SK-N-SH (cell line): ENCODE results near the gene EIF2B4. TPM values are rescaled to one million over a fixed set of nuclear protein-coding genes. Genes with fewer than 3 reads are reported as not detected.

Experiments
- CTCF ChIA-PET: fragments of 300-600, 350-600 bp; formaldehyde crosslinking; extraction: SDS; loops from one replicate; lab custom pipeline; 2021; lab: Yijun Ruan, JAX
- POLR2A ChIA-PET: fragments of 350-600 bp; sonication (Branson Sonifier 250); formaldehyde crosslinking; extraction: SDS; loops from one replicate; lab custom pipeline; 2020; ENCODE audit warnings: antibody characterized with exemption, inconsistent platforms; lab: Yijun Ruan, JAX
- DNase-seq: peaks from one replicate; pipeline ENCODE4 v3.0.0; 2012
- H2AFZ ChIP-seq: fragments of 200-600 bp; sonication (generic); 2 replicates; pipeline ENCODE4 v1.8.1; 2016; ENCODE audit warnings: antibody characterized with exemption, mild to moderate bottlenecking, low read depth
- H3F3A ChIP-seq: fragments of 200-600 bp; sonication (generic); replicated peaks from 2 replicates; pipeline ENCODE3; 2016; ENCODE audit warnings: antibody characterized with exemption, mild to moderate bottlenecking; ENCODE audit not compliant: insufficient read depth
- H3K27ac ChIP-seq, 2 experiments: fragments of 200-500 bp in 1 of 2; fragments of 200-600 bp in 1 of 2; sonication (Bioruptor generic) in 1 of 2; sonication (generic), shearing (Covaris generic) in 1 of 2; 2 replicates each; pipeline versions ENCODE4 v1.5.1 to v1.6.1; 2014 to 2016; ENCODE audit warnings: low read depth in 2 of 2, inconsistent platforms in 1 of 2, low read length in 1 of 2, mild to moderate bottlenecking in 1 of 2, mixed read lengths in 1 of 2
- H3K27me3 ChIP-seq: fragments of 200-600 bp; sonication (generic), shearing (Covaris generic); 2 replicates; pipeline ENCODE4 v1.6.1; 2016; ENCODE audit warnings: mixed run types; ENCODE audit not compliant: insufficient read depth
- H3K36me3 ChIP-seq, 2 experiments: fragments of 200-500 bp in 1 of 2; fragments of 200-600 bp in 1 of 2; sonication (Bioruptor generic) in 1 of 2; sonication (generic) in 1 of 2; replicated peaks in 1 of 2; 2 replicates each; pipeline versions ENCODE3 to v1.5.1; 2014 to 2016; ENCODE audit warnings: low read length in 1 of 2, mild to moderate bottlenecking in 1 of 2; ENCODE audit not compliant: insufficient read depth in 2 of 2, control insufficient read depth in 1 of 2
- H3K4me1 ChIP-seq, 2 experiments: fragments of 200-500 bp in 1 of 2; fragments of 200-600 bp in 1 of 2; sonication (Bioruptor generic) in 1 of 2; sonication (generic), shearing (Covaris generic) in 1 of 2; 2 replicates each; pipeline versions ENCODE4 v1.5.1 to v1.6.1; 2014 to 2016; ENCODE audit warnings: low read depth in 1 of 2, low read length in 1 of 2, mixed run types in 1 of 2; ENCODE audit not compliant: insufficient read depth in 2 of 2, control insufficient read depth in 1 of 2
- H3K4me2 ChIP-seq: fragments of 200-600 bp; sonication (generic), shearing (Covaris generic); 2 replicates; pipeline ENCODE4 v1.6.1; 2017; ENCODE audit warnings: mixed run types
- H3K4me3 ChIP-seq, 2 experiments: fragments of 200-500 bp in 1 of 2; fragments of 200-600 bp in 1 of 2; sonication (Bioruptor generic) in 1 of 2; sonication (generic), shearing (Covaris generic) in 1 of 2; 2 replicates each; pipeline versions ENCODE4 v1.5.1 to v1.8.1; 2014 to 2016; ENCODE audit warnings: low read depth in 2 of 2, inconsistent platforms in 1 of 2, low read length in 1 of 2, mild to moderate bottlenecking in 1 of 2, mixed read lengths in 1 of 2, moderate library complexity in 1 of 2
- H3K79me2 ChIP-seq: fragments of 200-600 bp; sonication (generic); 2 replicates; pipeline ENCODE4 v1.8.1; 2017; ENCODE audit warnings: mild to moderate bottlenecking; ENCODE audit not compliant: insufficient read depth
- H3K9ac ChIP-seq: fragments of 200-600 bp; sonication (generic); 2 replicates; pipeline ENCODE4 v1.6.1; 2017; ENCODE audit warnings: mixed run types
- H3K9me2 ChIP-seq: fragments of 200-600 bp; sonication (generic); 2 replicates; pipeline ENCODE4 v1.6.1; 2017; ENCODE audit warnings: mixed run types
- H3K9me3 ChIP-seq: fragments of 200-600 bp; sonication (generic); 2 replicates; pipeline ENCODE4 v1.6.1; 2017; ENCODE audit warnings: mixed run types, mild to moderate bottlenecking, moderate library complexity
- H4K20me1 ChIP-seq: fragments of 200-600 bp; sonication (generic); 2 replicates; pipeline ENCODE4 v1.6.1; 2017; ENCODE audit warnings: mild to moderate bottlenecking, mixed run types; ENCODE audit not compliant: insufficient read depth
- CTCF ChIP-seq: fragments of 200-600 bp; sonication (generic); IDR thresholded peaks from 2 replicates; pipeline ENCODE4 v1.6.1; 2017; ENCODE audit warnings: antibody characterized with exemption, mild to moderate bottlenecking, moderate library complexity
- EP300 ChIP-seq, 2 experiments: IDR thresholded peaks; 2 replicates each; pipeline versions ENCODE4 v1.4.0 to v1.6.1; 2012; ENCODE audit warnings: borderline replicate concordance in 1 of 2, low read depth in 1 of 2, low read length in 1 of 2
- EZH2phosphoT487 ChIP-seq: fragments of 200-600 bp; sonication (generic); IDR thresholded peaks from 2 replicates; pipeline ENCODE4 v1.6.1; 2017; ENCODE audit warnings: low read depth, mixed run types, mild to moderate bottlenecking, antibody characterized with exemption, moderate library complexity, borderline replicate concordance
- FOSL2 ChIP-seq: IDR thresholded peaks from 2 replicates; pipeline ENCODE4 v1.4.0; 2012; ENCODE audit warnings: low read depth, mild to moderate bottlenecking, moderate library complexity, borderline replicate concordance
- IRF3 ChIP-seq: fragments of 150-350 bp; IDR thresholded peaks from 2 replicates; pipeline ENCODE4 v1.6.1; 2016; ENCODE audit warnings: mild to moderate bottlenecking, low read depth, low read length
- MAX ChIP-seq: IDR thresholded peaks from 2 replicates; pipeline ENCODE4 v1.4.0; 2012; ENCODE audit warnings: low read depth
- RAD21 ChIP-seq: IDR thresholded peaks from 2 replicates; pipeline ENCODE4 v1.6.1; 2012; ENCODE audit warnings: mild to moderate bottlenecking, low read length
- RCOR1 ChIP-seq: fragments of 150-350 bp; IDR thresholded peaks from 2 replicates; pipeline ENCODE4 v1.6.1; 2017; ENCODE audit warnings: antibody characterized with exemption, low read length
- SMC3 ChIP-seq: IDR thresholded peaks from 2 replicates; pipeline ENCODE4 v1.6.1; 2012; ENCODE audit warnings: low read depth, low read length, improper control_type of control experiment
- WGBS: methylation state at CpG from one replicate; pipeline ENCODE4 v1.1.6; 2017; ENCODE audit warnings: low lambda C conversion rate; 5-methylcytosine and 5-hydroxymethylcytosine counted together
- polyA plus RNA-seq, 3 experiments: library from polyadenylated mRNA; depleted of rRNA; stranded (reverse); fragments of >200 nt; gene quantifications; 2 replicates each; pipeline ENCODE4 v1.2.3, GENCODE V29; 2012
- TF ChIP-seq, protein P1 (sequence below): IDR thresholded peaks from 2 replicates; pipeline ENCODE4 v1.4.0; 2012; ENCODE audit warnings: low read depth, borderline replicate concordance
- TF ChIP-seq, protein P2 (sequence below): IDR thresholded peaks from 2 replicates; pipeline ENCODE4; 2012

Gene EIF2B4
- polyA plus RNA-seq, 1 of the 3 experiments (the other 2 are of a cell fraction): 51.7 TPM

- no peaks in the 10 kb centered on the region for H3K9me3 ChIP-seq
- H3K9me2 ChIP-seq: no peaks in the 10 kb centered on the region
- H4K20me1 ChIP-seq: peaks cover 53% of the 10 kb centered on the region
Observed at GRCh38 chr2:27390822-27391679, 20.9 kb upstream of the EIF2B4 start.

More at GRCh38 chr2:27390822-27391679, 20.9 kb upstream of the EIF2B4 start:
- no peak overlapping the region for H3K9ac ChIP-seq
- H3K27ac ChIP-seq: no peak overlapping the region
- H3K4me2 ChIP-seq: no peak overlapping the region
- no peaks in the 10 kb centered on the region for H3K27me3 ChIP-seq
- no peak overlapping the region for H2AFZ ChIP-seq
- ChIA-PET CTCF (interaction anchor here (0.6 kb wide), 1 partner anchor 292 kb away, joined by 3 read pairs; no protein-coding TSS in a partner anchor), POLR2A (no interaction called here)
- no peak for DNase-seq
- no peak overlapping the region for H3K4me3 ChIP-seq
- TF ChIP-seq SMC3 (no peak), RCOR1 (no peak), CTCF (no peak), EZH2phosphoT487 (no peak), EP300 (IDR thresholded peaks at IDR 0.05; ENCODE audit: borderline replicate concordance in 1 of 2, low read depth in 1 of 2, low read length in 1 of 2) (no peak), RAD21 (no peak), MAX (no peak), IRF3 (no peak), FOSL2 (no peak)
- TF ChIP-seq, protein P1, sequence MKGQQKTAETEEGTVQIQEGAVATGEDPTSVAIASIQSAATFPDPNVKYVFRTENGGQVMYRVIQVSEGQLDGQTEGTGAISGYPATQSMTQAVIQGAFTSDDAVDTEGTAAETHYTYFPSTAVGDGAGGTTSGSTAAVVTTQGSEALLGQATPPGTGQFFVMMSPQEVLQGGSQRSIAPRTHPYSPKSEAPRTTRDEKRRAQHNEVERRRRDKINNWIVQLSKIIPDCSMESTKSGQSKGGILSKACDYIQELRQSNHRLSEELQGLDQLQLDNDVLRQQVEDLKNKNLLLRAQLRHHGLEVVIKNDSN: no peak
- TF ChIP-seq, protein P2, sequence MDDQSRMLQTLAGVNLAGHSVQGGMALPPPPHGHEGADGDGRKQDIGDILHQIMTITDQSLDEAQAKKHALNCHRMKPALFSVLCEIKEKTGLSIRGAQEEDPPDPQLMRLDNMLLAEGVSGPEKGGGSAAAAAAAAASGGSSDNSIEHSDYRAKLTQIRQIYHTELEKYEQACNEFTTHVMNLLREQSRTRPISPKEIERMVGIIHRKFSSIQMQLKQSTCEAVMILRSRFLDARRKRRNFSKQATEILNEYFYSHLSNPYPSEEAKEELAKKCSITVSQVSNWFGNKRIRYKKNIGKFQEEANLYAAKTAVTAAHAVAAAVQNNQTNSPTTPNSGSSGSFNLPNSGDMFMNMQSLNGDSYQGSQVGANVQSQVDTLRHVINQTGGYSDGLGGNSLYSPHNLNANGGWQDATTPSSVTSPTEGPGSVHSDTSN: no peak
- peaks cover 99% of the 10 kb centered on the region for H3K79me2 ChIP-seq
- peaks cover 8 to 22% of the 10 kb centered on the region in 2 experiments for H3K36me3 ChIP-seq
- 89% methylated on average over 9 of the region's 9 CpGs for WGBS
- peaks cover 17% of the 10 kb centered on the region for H3F3A ChIP-seq
- no peaks in the 10 kb centered on the region for H3K4me1 ChIP-seq
